Stimulated activated CD4-positive, alpha-beta T cell treated with anti-CD3 and anti-CD28 coated beads, Interleukin-4, amount 100 ng/mL, for 1 hour (primary cell): ENCODE results near the gene ADSS1.

Experiments
- DNase-seq: peaks from one replicate; pipeline ENCODE4 v3.0.0-alpha.2; 2020

Gene ADSS1

GRCh38 chr14:104700225-104700651 is 23.8 kb upstream of the ADSS1 start:
- no peak for DNase-seq

- no peak for DNase-seq
Measured at GRCh38 chr14:104700747-104701217, 23.2 kb upstream of the ADSS1 start.

GRCh38 chr14:104701383-104702076 is 22.5 kb upstream of the ADSS1 start:
- DNase-seq, result no peak

- DNase-seq, result no peak
Measured at GRCh38 chr14:104702106-104702505, 21.9 kb upstream of the ADSS1 start.

- no peak for DNase-seq
Measured at GRCh38 chr14:104702673-104703072, 21.4 kb upstream of the ADSS1 start.

- no peak for DNase-seq
Measured at GRCh38 chr14:104703269-104703668, 20.8 kb upstream of the ADSS1 start.

- no peak for DNase-seq
Measured at GRCh38 chr14:104704252-104704651, 19.8 kb upstream of the ADSS1 start.

GRCh38 chr14:104705340-104706047 is 18.5 kb upstream of the ADSS1 start:
- DNase-seq, result no peak

GRCh38 chr14:104706733-104707607 is 17.1 kb upstream of the ADSS1 start:
- no peak for DNase-seq

- DNase-seq, result no peak
Measured at GRCh38 chr14:104707608-104708595, 16.1 kb upstream of the ADSS1 start.

GRCh38 chr14:104708606-104709268 is 15.3 kb upstream of the ADSS1 start:
- DNase-seq, result peak; percentile 76

GRCh38 chr14:104709387-104710039 is 14.5 kb upstream of the ADSS1 start:
- no peak for DNase-seq

GRCh38 chr14:104710071-104710735 is 13.8 kb upstream of the ADSS1 start:
- DNase-seq, result no peak

- no peak for DNase-seq
Measured at GRCh38 chr14:104712881-104713734, 10.9 kb upstream of the ADSS1 start.

GRCh38 chr14:104714066-104714465 is 10.0 kb upstream of the ADSS1 start:
- no peak for DNase-seq

- DNase-seq, result no peak
Measured at GRCh38 chr14:104714681-104715080, 9.3 kb upstream of the ADSS1 start.

GRCh38 chr14:104715416-104715815 is 8.6 kb upstream of the ADSS1 start:
- no peak for DNase-seq

GRCh38 chr14:104715871-104716270 is 8.2 kb upstream of the ADSS1 start:
- no peak for DNase-seq

- no peak for DNase-seq
Measured at GRCh38 chr14:104717137-104717536, 6.9 kb upstream of the ADSS1 start.
